Astrocyte (in vitro differentiated cells and primary cell): Measurements from ENCODE around the gene TRIM47. TPM values are rescaled to one million over a fixed set of nuclear protein-coding genes. Genes with fewer than 3 reads are reported as not detected.

ENCODE experiments used
- DNase-seq: peaks from one replicate; pipeline ENCODE4 v3.0.0-alpha.2; 2010; ENCODE audit warnings: low read depth
- FAIRE-seq: peaks from 2 replicates; lab custom pipeline; 2011; peaks lifted over from hg19 to GRCh38; lab: Jason Lieb, UNC
- H2AFZ ChIP-seq: 2 replicates; pipeline ENCODE4 v1.6.0; 2012; ENCODE audit warnings: low read depth, low read length, inconsistent platforms
- H3K27ac ChIP-seq: 2 replicates; pipeline ENCODE4 v1.5.1; 2011; ENCODE audit warnings: low read depth, low read length, inconsistent platforms
- H3K27me3 ChIP-seq: 2 replicates; pipeline ENCODE4 v1.6.0; 2011; ENCODE audit warnings: low read length, inconsistent platforms; ENCODE audit not compliant: insufficient read depth
- H3K36me3 ChIP-seq: 2 replicates; pipeline ENCODE4 v1.5.1; 2011; ENCODE audit warnings: low read length, inconsistent platforms; ENCODE audit not compliant: insufficient read depth
- H3K4me1 ChIP-seq: 2 replicates; pipeline ENCODE4 v1.5.1; 2011; ENCODE audit warnings: low read length, inconsistent platforms; ENCODE audit not compliant: insufficient read depth
- H3K4me2 ChIP-seq: 2 replicates; pipeline ENCODE4 v1.6.0; 2012; ENCODE audit warnings: low read length, inconsistent platforms
- H3K4me3 ChIP-seq: 2 replicates; pipeline ENCODE4 v1.5.1; 2011; ENCODE audit warnings: low read depth, mild to moderate bottlenecking, low read length, inconsistent platforms; ENCODE audit not compliant: insufficient read depth
- H3K79me2 ChIP-seq: 2 replicates; pipeline ENCODE4 v1.6.0; 2012; ENCODE audit warnings: mild to moderate bottlenecking, low read length, inconsistent platforms; ENCODE audit not compliant: insufficient read depth
- H3K9ac ChIP-seq: 2 replicates; pipeline ENCODE4 v1.6.0; 2012; ENCODE audit warnings: mild to moderate bottlenecking, low read length, inconsistent platforms
- H3K9me3 ChIP-seq: 2 replicates; pipeline ENCODE4 v1.5.1; 2012; ENCODE audit warnings: low read depth, mild to moderate bottlenecking, low read length, inconsistent platforms; ENCODE audit not compliant: insufficient read depth
- H4K20me1 ChIP-seq: 2 replicates; pipeline ENCODE4 v1.6.0; 2012; ENCODE audit warnings: low read length, inconsistent platforms; ENCODE audit not compliant: insufficient read depth
- H3K27ac Mint-ChIP-seq: one replicate; pipeline ENCODE4 v1.8.0; 2021; ENCODE audit warnings: mild to moderate bottlenecking, mixed read lengths; ENCODE audit not compliant: unreplicated experiment
- H3K27me3 Mint-ChIP-seq: one replicate; pipeline ENCODE4 v1.8.0; 2021; ENCODE audit warnings: low read depth, mixed read lengths; ENCODE audit not compliant: unreplicated experiment
- H3K36me3 Mint-ChIP-seq: one replicate; pipeline ENCODE4 v1.8.0; 2021; ENCODE audit warnings: low read depth, mixed read lengths; ENCODE audit not compliant: unreplicated experiment
- H3K4me1 Mint-ChIP-seq: one replicate; pipeline ENCODE4 v1.8.0; 2021; ENCODE audit warnings: low read depth, mixed read lengths; ENCODE audit not compliant: unreplicated experiment
- H3K4me3 Mint-ChIP-seq: one replicate; pipeline ENCODE4 v1.8.0; 2021; ENCODE audit warnings: mild to moderate bottlenecking, moderate library complexity, mixed read lengths; ENCODE audit not compliant: unreplicated experiment
- H3K9me3 Mint-ChIP-seq: one replicate; pipeline ENCODE4 v1.8.0; 2021; ENCODE audit warnings: mild to moderate bottlenecking, mixed read lengths; ENCODE audit not compliant: unreplicated experiment
- EZH2 ChIP-seq: IDR thresholded peaks from 2 replicates; pipeline ENCODE4 v1.6.1; 2012; ENCODE audit warnings: mild to moderate bottlenecking, low read length, inconsistent platforms; ENCODE audit not compliant: insufficient read depth
- total RNA-seq: library from RNA; stranded (reverse); gene quantifications from 2 replicates; pipeline ENCODE4 v1.2.1, GENCODE V29; 2021
- TF ChIP-seq, protein P1 (sequence below): IDR thresholded peaks from 2 replicates; pipeline ENCODE4 v1.5.1; 2011; ENCODE audit warnings: low read depth, mild to moderate bottlenecking, inconsistent platforms, low read length, moderate library complexity; ENCODE audit not compliant: insufficient read depth

TRIM47 gene
- total RNA-seq, 1 donor from 2014 or later = 5.9 TPM

DNA sequence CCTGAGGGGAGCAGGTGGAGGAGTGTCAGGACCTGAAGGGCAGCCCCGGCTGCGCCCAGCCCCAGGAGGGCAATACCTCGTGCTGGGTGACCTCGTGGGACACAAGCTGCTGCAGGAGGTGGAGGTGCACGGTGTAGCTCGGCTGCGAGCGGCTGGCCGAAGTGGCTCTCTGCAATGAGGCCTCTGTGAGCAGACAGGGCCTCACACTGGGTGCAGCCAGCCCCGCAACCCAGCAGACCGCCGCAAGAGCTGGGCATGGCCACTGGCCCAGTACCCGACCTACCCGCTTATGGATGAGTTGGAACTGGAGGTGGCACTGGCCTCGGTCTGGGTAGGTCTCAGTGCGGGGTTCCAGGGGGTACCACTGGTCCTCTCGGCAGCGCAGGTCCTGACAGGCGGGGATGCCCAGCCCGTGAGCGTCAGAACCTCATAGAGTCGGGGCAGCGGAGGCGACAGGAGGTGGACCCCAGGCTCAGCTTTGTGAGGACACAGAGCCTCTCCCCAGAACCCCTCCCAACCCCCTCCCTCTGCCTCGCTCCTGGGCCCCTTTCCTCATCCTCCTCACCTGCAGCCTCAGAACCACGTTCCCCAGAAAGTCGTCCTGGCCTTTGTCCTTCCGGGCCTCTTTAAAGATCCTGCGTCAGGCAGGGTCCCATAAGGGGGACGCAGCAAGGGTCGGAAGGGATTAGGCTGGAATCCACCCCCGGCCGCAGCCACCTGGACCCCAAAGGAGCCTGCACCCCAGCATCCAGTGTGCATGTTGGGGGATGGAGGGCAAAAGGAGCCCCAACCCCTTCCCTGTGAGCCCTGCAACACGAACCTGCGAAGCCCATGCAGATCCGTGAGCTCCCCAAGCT is 38.2 kb downstream of the TRIM47 start:
- Histone ChIP-seq H3K27ac (no peak overlapping the region), H3K27me3 (no peaks in the 10 kb centered on the region), H3K9ac (no peak overlapping the region), H3K36me3 (no peaks in the 10 kb centered on the region), H3K4me1 (peaks cover 5% of the 10 kb centered on the region), H2AFZ (no peak overlapping the region), H3K4me3 (no peak overlapping the region), H3K79me2 (no peaks in the 10 kb centered on the region), H3K4me2 (no peak overlapping the region), H4K20me1 (no peaks in the 10 kb centered on the region), H3K9me3 (no peaks in the 10 kb centered on the region)
- no peaks in the 10 kb centered on the region for H3K9me3 Mint-ChIP-seq
- peaks cover 1% of the 10 kb centered on the region for H3K36me3 Mint-ChIP-seq
- DNase-seq (no peak), FAIRE-seq (no peak)
- peaks cover 4% of the 10 kb centered on the region for H3K27me3 Mint-ChIP-seq
- no peak overlapping the region for H3K4me3 Mint-ChIP-seq
- TF ChIP-seq, protein P1, sequence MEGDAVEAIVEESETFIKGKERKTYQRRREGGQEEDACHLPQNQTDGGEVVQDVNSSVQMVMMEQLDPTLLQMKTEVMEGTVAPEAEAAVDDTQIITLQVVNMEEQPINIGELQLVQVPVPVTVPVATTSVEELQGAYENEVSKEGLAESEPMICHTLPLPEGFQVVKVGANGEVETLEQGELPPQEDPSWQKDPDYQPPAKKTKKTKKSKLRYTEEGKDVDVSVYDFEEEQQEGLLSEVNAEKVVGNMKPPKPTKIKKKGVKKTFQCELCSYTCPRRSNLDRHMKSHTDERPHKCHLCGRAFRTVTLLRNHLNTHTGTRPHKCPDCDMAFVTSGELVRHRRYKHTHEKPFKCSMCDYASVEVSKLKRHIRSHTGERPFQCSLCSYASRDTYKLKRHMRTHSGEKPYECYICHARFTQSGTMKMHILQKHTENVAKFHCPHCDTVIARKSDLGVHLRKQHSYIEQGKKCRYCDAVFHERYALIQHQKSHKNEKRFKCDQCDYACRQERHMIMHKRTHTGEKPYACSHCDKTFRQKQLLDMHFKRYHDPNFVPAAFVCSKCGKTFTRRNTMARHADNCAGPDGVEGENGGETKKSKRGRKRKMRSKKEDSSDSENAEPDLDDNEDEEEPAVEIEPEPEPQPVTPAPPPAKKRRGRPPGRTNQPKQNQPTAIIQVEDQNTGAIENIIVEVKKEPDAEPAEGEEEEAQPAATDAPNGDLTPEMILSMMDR = no peak
- no peak for TF ChIP-seq EZH2
- no peak overlapping the region for H3K27ac Mint-ChIP-seq
- H3K4me1 Mint-ChIP-seq = no peaks in the 10 kb centered on the region

DNA sequence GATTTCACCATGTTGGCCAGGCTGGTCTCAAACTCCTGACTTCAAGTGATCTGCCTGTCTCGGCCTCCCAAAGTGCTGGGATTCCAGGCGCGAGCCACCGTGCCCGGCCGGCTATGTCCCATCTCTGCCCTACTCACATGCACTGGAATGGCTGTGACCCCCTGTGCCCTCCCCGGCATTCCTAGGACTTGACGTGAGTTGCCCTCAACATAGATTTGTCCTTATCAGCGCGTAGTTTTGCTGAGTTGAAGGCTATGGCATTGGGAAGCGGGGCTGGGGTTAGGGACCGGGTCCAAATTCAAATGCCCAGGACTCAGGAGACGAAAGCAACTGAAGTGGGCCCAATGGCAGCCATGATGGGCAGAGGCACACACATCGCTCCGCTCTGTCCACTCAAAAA is 40.0 kb downstream of the TRIM47 start:
- TF ChIP-seq, protein P1 = no peak
- TF ChIP-seq EZH2 = no peak
- Mint-ChIP-seq H3K27ac (no peak overlapping the region), H3K27me3 (peaks cover 8% of the 10 kb centered on the region), H3K4me1 (no peaks in the 10 kb centered on the region), H3K4me3 (no peak overlapping the region), H3K9me3 (no peaks in the 10 kb centered on the region), H3K36me3 (peaks cover 1% of the 10 kb centered on the region)
- H3K4me3 ChIP-seq = no peak overlapping the region
- no peaks in the 10 kb centered on the region for H3K4me1 ChIP-seq
- DNase-seq = no peak
- no peaks in the 10 kb centered on the region for H3K36me3 ChIP-seq
- H3K27ac ChIP-seq = no peak overlapping the region
- H3K9ac ChIP-seq = no peak overlapping the region
- H3K79me2 ChIP-seq = no peaks in the 10 kb centered on the region
- no peak overlapping the region for H2AFZ ChIP-seq
- FAIRE-seq = no peak
- no peak overlapping the region for H3K4me2 ChIP-seq
- H3K9me3 ChIP-seq = no peaks in the 10 kb centered on the region
- no peaks in the 10 kb centered on the region for H4K20me1 ChIP-seq
- no peaks in the 10 kb centered on the region for H3K27me3 ChIP-seq

DNA sequence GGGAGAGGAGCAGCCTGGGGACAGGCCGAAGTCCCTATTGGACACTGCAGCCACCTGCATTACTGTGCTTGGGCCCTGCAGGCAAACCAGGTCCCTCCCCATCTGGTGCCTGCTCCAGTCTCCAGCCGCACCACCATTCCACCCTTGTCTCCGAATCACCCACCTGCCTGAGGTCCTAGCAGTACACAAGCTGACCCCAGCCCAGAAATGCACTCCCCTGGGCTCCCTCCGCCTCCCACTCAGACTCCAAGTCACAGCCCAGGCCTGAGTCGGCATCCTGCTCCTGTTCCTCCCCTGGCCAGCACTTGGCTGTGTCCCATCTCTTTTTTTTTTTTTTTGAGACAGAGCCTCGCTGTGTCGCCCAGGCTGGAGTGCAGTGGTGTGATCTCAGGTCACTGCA is 40.5 kb downstream of the TRIM47 start:
- no peak overlapping the region for H3K4me3 ChIP-seq
- H3K79me2 ChIP-seq = no peaks in the 10 kb centered on the region
- no peak overlapping the region for H3K4me2 ChIP-seq
- Mint-ChIP-seq H3K27me3 (peaks cover 8% of the 10 kb centered on the region), H3K27ac (no peak overlapping the region), H3K9me3 (no peaks in the 10 kb centered on the region), H3K36me3 (peaks cover 1% of the 10 kb centered on the region), H3K4me3 (no peak overlapping the region), H3K4me1 (peaks cover 5% of the 10 kb centered on the region)
- H3K9ac ChIP-seq = no peak overlapping the region
- TF ChIP-seq EZH2 = no peak
- TF ChIP-seq, protein P1 = no peak
- H3K4me1 ChIP-seq = no peaks in the 10 kb centered on the region
- H4K20me1 ChIP-seq = no peaks in the 10 kb centered on the region
- no peak overlapping the region for H3K27ac ChIP-seq
- H3K36me3 ChIP-seq = no peaks in the 10 kb centered on the region
- H3K9me3 ChIP-seq = no peaks in the 10 kb centered on the region
- FAIRE-seq (no peak), DNase-seq (no peak)
- H2AFZ ChIP-seq = no peak overlapping the region
- H3K27me3 ChIP-seq = no peaks in the 10 kb centered on the region
